Measurements from ENCODE around the gene ATL3. TPM values are rescaled to one million over a fixed set of nuclear protein-coding genes. Genes with fewer than 3 reads are reported as not detected.

ATL3 gene
- total and polyA plus RNA-seq, 2 donors (not counting 3 experiments of a cell fraction or from before 2014, with no cell fraction given), result 21.7 to 70.2 TPM

- FAIRE-seq, result no peak
- no peaks in the 10 kb centered on the region for H4K20me1 ChIP-seq (replicated peaks; ENCODE audit: control insufficient read depth, extremely low read depth, insufficient read depth, low read length)
- H3K9ac ChIP-seq (replicated peaks; ENCODE audit: extremely low read depth, insufficient read depth, low read length), result no peak overlapping the region
- no peak for TF ChIP-seq FOS (IDR thresholded peaks at IDR 0.05; ENCODE audit: borderline replicate concordance, insufficient read depth, low read length)
- no peak for TF ChIP-seq POLR2AphosphoS5 (IDR thresholded peaks at IDR 0.05; ENCODE audit: insufficient read depth, low read depth, low read length)
- TF ChIP-seq JUN (IDR thresholded peaks at IDR 0.05; ENCODE audit: borderline replicate concordance, insufficient read depth, insufficient read length, low read depth), result no peak
- no peak for TF ChIP-seq GATA2 (IDR thresholded peaks at IDR 0.05; ENCODE audit: insufficient read depth, insufficient read length, low read depth, low read length)
- no peak for TF ChIP-seq EZH2 (IDR thresholded peaks at IDR 0.05; ENCODE audit: borderline replicate concordance, low read depth, low read length, severe bottlenecking)
- no peak for TF ChIP-seq MAX (IDR thresholded peaks at IDR 0.05; ENCODE audit: insufficient read depth, insufficient read length)
- TF ChIP-seq MYC (IDR thresholded peaks at IDR 0.05; ENCODE audit: low read depth, low read length), result no peak
- TF ChIP-seq, protein P1, sequence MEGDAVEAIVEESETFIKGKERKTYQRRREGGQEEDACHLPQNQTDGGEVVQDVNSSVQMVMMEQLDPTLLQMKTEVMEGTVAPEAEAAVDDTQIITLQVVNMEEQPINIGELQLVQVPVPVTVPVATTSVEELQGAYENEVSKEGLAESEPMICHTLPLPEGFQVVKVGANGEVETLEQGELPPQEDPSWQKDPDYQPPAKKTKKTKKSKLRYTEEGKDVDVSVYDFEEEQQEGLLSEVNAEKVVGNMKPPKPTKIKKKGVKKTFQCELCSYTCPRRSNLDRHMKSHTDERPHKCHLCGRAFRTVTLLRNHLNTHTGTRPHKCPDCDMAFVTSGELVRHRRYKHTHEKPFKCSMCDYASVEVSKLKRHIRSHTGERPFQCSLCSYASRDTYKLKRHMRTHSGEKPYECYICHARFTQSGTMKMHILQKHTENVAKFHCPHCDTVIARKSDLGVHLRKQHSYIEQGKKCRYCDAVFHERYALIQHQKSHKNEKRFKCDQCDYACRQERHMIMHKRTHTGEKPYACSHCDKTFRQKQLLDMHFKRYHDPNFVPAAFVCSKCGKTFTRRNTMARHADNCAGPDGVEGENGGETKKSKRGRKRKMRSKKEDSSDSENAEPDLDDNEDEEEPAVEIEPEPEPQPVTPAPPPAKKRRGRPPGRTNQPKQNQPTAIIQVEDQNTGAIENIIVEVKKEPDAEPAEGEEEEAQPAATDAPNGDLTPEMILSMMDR (IDR thresholded peaks at IDR 0.05; ENCODE audit: extremely low read depth in 1 of 2, insufficient read depth in 1 of 2, low read depth in 1 of 2, low read length in 2 of 2), result no peak
- no peak for TF ChIP-seq POLR2A (IDR thresholded peaks at IDR 0.05; ENCODE audit: low read depth, low read length)
- H3K36me3 ChIP-seq (ENCODE audit: control insufficient read depth in 2 of 2, extremely low read depth in 1 of 2, insufficient read depth in 2 of 2, low read length in 2 of 2), result no peaks in the 10 kb centered on the region
- CTCF ChIA-PET, result no interaction called here
- no peak overlapping the region for H2AFZ ChIP-seq (ENCODE audit: low read depth, low read length)
- intact Hi-C loops (cut with micrococcal nuclease), result loop anchor here (10.0 kb wide), 1 partner anchor 712 kb away; no protein-coding TSS in a partner anchor
- no peak overlapping the region for H3K4me3 ChIP-seq (replicated peaks in 1 of 3; ENCODE audit: insufficient read depth in 1 of 3, low read depth in 1 of 3, low read length in 3 of 3)
- no peaks in the 10 kb centered on the region for H3K27me3 ChIP-seq (ENCODE audit: control insufficient read depth in 2 of 2, insufficient read depth in 2 of 2, low read length in 2 of 2)
- H3K4me2 ChIP-seq (ENCODE audit: insufficient read depth, low read length), result no peak overlapping the region
- H3K4me1 ChIP-seq (ENCODE audit: control insufficient read depth, extremely low read depth, insufficient read depth, low read length), result no peaks in the 10 kb centered on the region
- no peaks in the 10 kb centered on the region for H3K9me1 ChIP-seq (replicated peaks; ENCODE audit: control insufficient read depth, extremely low read depth, insufficient read depth, low read length)
- DNase-seq (ENCODE audit: low read depth, low spot score), result no peak
- H3K9me3 ChIP-seq (replicated peaks; ENCODE audit: control insufficient read depth, insufficient read depth, low read length), result no peaks in the 10 kb centered on the region
- dilution Hi-C loops (cut with MboI; ENCODE audit: extremely low pct_ligation_motif_present, low sequenced_read_pairs), result no loop called here
- BruUV-seq (replicated peaks), result no TSS peak
- POLR2A ChIA-PET, result no interaction called here
- no peaks in the 10 kb centered on the region for H3K79me2 ChIP-seq (ENCODE audit: control insufficient read depth, insufficient read depth, low read length)
- no peak overlapping the region for H3K27ac ChIP-seq (ENCODE audit: insufficient read depth, low read depth, low read length)
Observed at GRCh38 chr11:63616953-63617352, 54.2 kb downstream of the ATL3 start.

Measured in endothelial cell of umbilical vein (primary cell).